GM23338 (cell line): Measurements from ENCODE around the gene PGS1. TPM values are rescaled to one million over a fixed set of nuclear protein-coding genes. Genes with fewer than 3 reads are reported as not detected.

Source experiments
- ATAC-seq: fragments of 200-7000 bp; cut with Tn5 transposase; 3 replicates; pipeline ENCODE4 v1.9.1; 2020
- DNase-seq: peaks from one replicate; pipeline ENCODE4 v3.0.0-alpha.2; 2015; ENCODE audit warnings: low spot score
- H2AFZ ChIP-seq: fragments of 200-600 bp; sonication (generic); 2 replicates; pipeline ENCODE4 v1.8.0; 2016; ENCODE audit warnings: antibody characterized with exemption, mild to moderate bottlenecking, moderate library complexity
- H3F3A ChIP-seq: fragments of 200-600 bp; sonication (generic); replicated peaks from 2 replicates; pipeline ENCODE4 v1.8.0; 2017; ENCODE audit warnings: antibody characterized with exemption, mixed run types, low read depth
- H3K27ac ChIP-seq: fragments of 200-600 bp; sonication (generic); 2 replicates; pipeline ENCODE4 v1.6.1; 2016; ENCODE audit warnings: low read depth
- H3K27me3 ChIP-seq: fragments of 200-600 bp; sonication (generic); 2 replicates; pipeline ENCODE4 v1.8.0; 2016; ENCODE audit warnings: mild to moderate bottlenecking, mixed run types, moderate library complexity; ENCODE audit not compliant: insufficient read depth
- H3K36me3 ChIP-seq: fragments of 200-600 bp; sonication (generic); 2 replicates; pipeline ENCODE4 v1.8.0; 2016; ENCODE audit warnings: mild to moderate bottlenecking; ENCODE audit not compliant: insufficient read depth
- H3K4me1 ChIP-seq: fragments of 200-600 bp; sonication (generic); 2 replicates; pipeline ENCODE4 v1.8.0; 2016; ENCODE audit warnings: mild to moderate bottlenecking, moderate library complexity; ENCODE audit not compliant: insufficient read depth
- H3K4me2 ChIP-seq: fragments of 200-600 bp; sonication (generic); 2 replicates; pipeline ENCODE4 v1.7.1; 2017; ENCODE audit warnings: mixed run types
- H3K4me3 ChIP-seq: fragments of 200-600 bp; sonication (generic); 2 replicates; pipeline ENCODE4 v1.6.1; 2016; ENCODE audit warnings: mixed run types
- H3K79me2 ChIP-seq: fragments of 200-600 bp; sonication (generic); replicated peaks from 2 replicates; pipeline ENCODE4 v1.8.0; 2017; ENCODE audit warnings: mild to moderate bottlenecking; ENCODE audit not compliant: insufficient read depth
- H3K9me2 ChIP-seq: fragments of 200-600 bp; sonication (generic); 2 replicates; pipeline ENCODE4 v1.8.0; 2017; ENCODE audit not compliant: insufficient read depth
- H4K20me1 ChIP-seq: fragments of 200-600 bp; sonication (generic); replicated peaks from 2 replicates; pipeline ENCODE4 v1.8.0; 2017; ENCODE audit warnings: mild to moderate bottlenecking; ENCODE audit not compliant: insufficient read depth
- H3K27ac Mint-ChIP-seq: 2 replicates; pipeline ENCODE4 v1.8.0; 2020; ENCODE audit warnings: inconsistent platforms, mild to moderate bottlenecking, moderate library complexity, mixed read lengths
- H3K27me3 Mint-ChIP-seq: 3 replicates; pipeline ENCODE4 v1.8.0; 2022; ENCODE audit warnings: low read depth, mild to moderate bottlenecking, moderate library complexity, mixed read lengths, inconsistent platforms; ENCODE audit not compliant: insufficient read depth, poor library complexity
- H3K36me3 Mint-ChIP-seq: 3 replicates; pipeline ENCODE4 v1.8.0; 2021; ENCODE audit warnings: low read depth, mild to moderate bottlenecking, inconsistent platforms, moderate library complexity, mixed read lengths
- H3K4me1 Mint-ChIP-seq: 3 replicates; pipeline ENCODE4 v1.8.0; 2020; ENCODE audit warnings: mild to moderate bottlenecking, inconsistent platforms, mixed read lengths
- H3K4me3 Mint-ChIP-seq: 3 replicates; pipeline ENCODE4 v1.8.0; 2021; ENCODE audit warnings: moderate library complexity, mild to moderate bottlenecking, inconsistent platforms, mixed read lengths
- H3K9me3 Mint-ChIP-seq: 3 replicates; pipeline ENCODE4 v1.8.0; 2020; ENCODE audit warnings: moderate library complexity, mild to moderate bottlenecking, inconsistent platforms, mixed read lengths
- ETS1 ChIP-seq: IDR thresholded peaks from 2 replicates; pipeline ENCODE4 v1.6.1; 2016; ENCODE audit warnings: antibody characterized with exemption
- POLR2AphosphoS5 ChIP-seq: IDR thresholded peaks from 2 replicates; pipeline ENCODE4 v1.6.1; 2016; ENCODE audit warnings: antibody characterized with exemption, low read depth
- long read RNA-seq: library from polyadenylated mRNA; unstranded; transcript quantifications from one replicate; pipeline ENCODE4 v2.0.0, GENCODE V29; 2020; ENCODE audit not compliant: unreplicated experiment
- polyA plus RNA-seq: library from polyadenylated mRNA; unstranded; fragments of >200 nt; fragmentation: Nextera tagmentation; extraction: Ambion mirVana; gene quantifications from 2 replicates; pipeline ENCODE4 v1.2.1, GENCODE V29; 2016
- total RNA-seq: library from RNA; depleted of rRNA; stranded (reverse); fragments of >200 nt; shearing (Covaris generic); gene quantifications from 2 replicates; pipeline ENCODE4 v1.2.3, GENCODE V29; 2014; rRNA removed
- TF ChIP-seq, protein P1 (sequence below), 2 experiments: fragments of 200-600 bp in 1 of 2; sonication (generic) in 1 of 2; conservative IDR thresholded peaks; 2 replicates each; pipeline versions ENCODE4 v1.5.1 to v1.6.1; 2016 to 2017; ENCODE audit warnings: antibody characterized with exemption in 2 of 2, low read depth in 2 of 2, mild to moderate bottlenecking in 2 of 2, moderate library complexity in 1 of 2
- TF ChIP-seq, protein P2 (sequence below): fragments of 250-450 bp; sonication (Bioruptor Pico); IDR thresholded peaks from 2 replicates; pipeline ENCODE4 v1.5.0; 2020; ENCODE audit warnings: mild to moderate bottlenecking, moderate library complexity

PGS1 gene
- total RNA-seq (65.8 and 67.1 TPM in 2 replicates), polyA plus RNA-seq (42.5 and 43.9 TPM in 2 replicates)
- long read RNA-seq, transcript PGS1-201 (10 exons, 2,201 nt), result major isoform, 16 of 31 reads
- long read RNA-seq, partial matches to known transcripts, result 2 of 31 reads
- long read RNA-seq, other reads (novel, unspliced or antisense), result 13 of 31 reads

DNA sequence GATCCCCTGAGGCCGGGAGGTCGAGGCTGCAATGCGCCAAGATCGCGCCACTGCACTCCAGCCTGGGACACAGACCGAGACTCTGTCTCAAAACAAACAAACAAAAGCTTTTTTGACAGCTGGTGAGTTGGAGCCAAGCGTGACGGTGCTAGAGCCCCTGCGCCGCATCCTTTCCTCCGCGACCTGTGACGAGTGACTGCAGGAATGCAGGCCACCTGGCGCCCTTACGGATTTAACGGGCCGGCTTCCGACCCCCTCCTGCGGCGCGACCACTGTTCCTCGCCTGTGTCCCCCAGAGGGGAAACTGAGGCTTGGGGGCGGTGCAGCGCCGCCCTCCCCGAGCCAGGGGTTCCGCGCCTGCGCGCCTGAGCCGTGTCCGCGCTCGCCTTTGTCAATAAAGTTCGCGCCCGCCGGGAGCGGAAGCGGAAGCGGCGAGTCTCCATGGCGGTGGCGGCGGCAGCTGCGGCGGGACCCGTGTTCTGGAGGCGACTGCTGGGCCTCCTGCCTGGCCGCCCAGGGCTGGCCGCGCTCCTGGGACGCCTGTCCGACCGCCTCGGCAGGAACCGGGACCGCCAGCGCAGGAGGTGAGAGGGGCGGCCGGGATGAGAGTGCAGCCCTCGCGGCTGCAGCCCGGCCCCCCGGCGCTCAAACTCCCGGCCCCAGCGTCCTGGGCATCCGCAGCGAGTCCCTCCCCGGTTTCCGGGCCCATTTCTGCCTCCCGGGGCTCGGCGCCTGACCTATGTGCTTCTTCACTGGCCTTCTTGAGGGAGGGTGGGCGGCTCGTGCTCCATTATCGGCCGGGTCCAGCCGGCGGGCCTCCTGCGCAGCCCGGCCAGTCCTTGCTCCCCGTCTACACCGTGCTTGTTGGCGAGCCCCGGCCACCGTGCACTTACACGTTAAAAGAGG lies at the start of gene PGS1:
TSS of gene PGS1 (plus strand) at position 425 of the 906 bp plus-strand sequence. CDS start at position 442, 17 bp downstream.
- peaks cover 13% of the 10 kb centered on the region for H3K36me3 Mint-ChIP-seq
- Histone ChIP-seq H3K27me3 (no peaks in the 10 kb centered on the region), H3K9me2 (no peaks in the 10 kb centered on the region), H3K4me2 (peak within 1 kb of the TSS; percentile 90), H2AFZ (peak within 1 kb of the TSS; percentile 93), H3K4me1 (peaks cover 60% of the 10 kb centered on the region), H4K20me1 (peaks cover 42% of the 10 kb centered on the region), H3K4me3 (peak within 1 kb of the TSS; percentile 100), H3K27ac (peak within 1 kb of the TSS; percentile 85), H3K36me3 (no peaks in the 10 kb centered on the region; the same call in 1 of the 2 replicates), H3K79me2 (peaks cover 49% of the 10 kb centered on the region), H3F3A (peaks cover 27% of the 10 kb centered on the region)
- peak within 1 kb of the TSS; percentile 99 for H3K4me3 Mint-ChIP-seq
- DNase-seq, result peak; percentile 86
- TF ChIP-seq, protein P1, sequence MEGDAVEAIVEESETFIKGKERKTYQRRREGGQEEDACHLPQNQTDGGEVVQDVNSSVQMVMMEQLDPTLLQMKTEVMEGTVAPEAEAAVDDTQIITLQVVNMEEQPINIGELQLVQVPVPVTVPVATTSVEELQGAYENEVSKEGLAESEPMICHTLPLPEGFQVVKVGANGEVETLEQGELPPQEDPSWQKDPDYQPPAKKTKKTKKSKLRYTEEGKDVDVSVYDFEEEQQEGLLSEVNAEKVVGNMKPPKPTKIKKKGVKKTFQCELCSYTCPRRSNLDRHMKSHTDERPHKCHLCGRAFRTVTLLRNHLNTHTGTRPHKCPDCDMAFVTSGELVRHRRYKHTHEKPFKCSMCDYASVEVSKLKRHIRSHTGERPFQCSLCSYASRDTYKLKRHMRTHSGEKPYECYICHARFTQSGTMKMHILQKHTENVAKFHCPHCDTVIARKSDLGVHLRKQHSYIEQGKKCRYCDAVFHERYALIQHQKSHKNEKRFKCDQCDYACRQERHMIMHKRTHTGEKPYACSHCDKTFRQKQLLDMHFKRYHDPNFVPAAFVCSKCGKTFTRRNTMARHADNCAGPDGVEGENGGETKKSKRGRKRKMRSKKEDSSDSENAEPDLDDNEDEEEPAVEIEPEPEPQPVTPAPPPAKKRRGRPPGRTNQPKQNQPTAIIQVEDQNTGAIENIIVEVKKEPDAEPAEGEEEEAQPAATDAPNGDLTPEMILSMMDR (conservative IDR thresholded peaks at IDR 0.05; ENCODE audit: low read depth in 2 of 2), result 0 out of 4 replicates have a peak, but pooled peaks of 1 of the 2 experiments have one; percentile 1
- TF ChIP-seq ETS1, result peak; percentile 80
- TF ChIP-seq, protein P2, sequence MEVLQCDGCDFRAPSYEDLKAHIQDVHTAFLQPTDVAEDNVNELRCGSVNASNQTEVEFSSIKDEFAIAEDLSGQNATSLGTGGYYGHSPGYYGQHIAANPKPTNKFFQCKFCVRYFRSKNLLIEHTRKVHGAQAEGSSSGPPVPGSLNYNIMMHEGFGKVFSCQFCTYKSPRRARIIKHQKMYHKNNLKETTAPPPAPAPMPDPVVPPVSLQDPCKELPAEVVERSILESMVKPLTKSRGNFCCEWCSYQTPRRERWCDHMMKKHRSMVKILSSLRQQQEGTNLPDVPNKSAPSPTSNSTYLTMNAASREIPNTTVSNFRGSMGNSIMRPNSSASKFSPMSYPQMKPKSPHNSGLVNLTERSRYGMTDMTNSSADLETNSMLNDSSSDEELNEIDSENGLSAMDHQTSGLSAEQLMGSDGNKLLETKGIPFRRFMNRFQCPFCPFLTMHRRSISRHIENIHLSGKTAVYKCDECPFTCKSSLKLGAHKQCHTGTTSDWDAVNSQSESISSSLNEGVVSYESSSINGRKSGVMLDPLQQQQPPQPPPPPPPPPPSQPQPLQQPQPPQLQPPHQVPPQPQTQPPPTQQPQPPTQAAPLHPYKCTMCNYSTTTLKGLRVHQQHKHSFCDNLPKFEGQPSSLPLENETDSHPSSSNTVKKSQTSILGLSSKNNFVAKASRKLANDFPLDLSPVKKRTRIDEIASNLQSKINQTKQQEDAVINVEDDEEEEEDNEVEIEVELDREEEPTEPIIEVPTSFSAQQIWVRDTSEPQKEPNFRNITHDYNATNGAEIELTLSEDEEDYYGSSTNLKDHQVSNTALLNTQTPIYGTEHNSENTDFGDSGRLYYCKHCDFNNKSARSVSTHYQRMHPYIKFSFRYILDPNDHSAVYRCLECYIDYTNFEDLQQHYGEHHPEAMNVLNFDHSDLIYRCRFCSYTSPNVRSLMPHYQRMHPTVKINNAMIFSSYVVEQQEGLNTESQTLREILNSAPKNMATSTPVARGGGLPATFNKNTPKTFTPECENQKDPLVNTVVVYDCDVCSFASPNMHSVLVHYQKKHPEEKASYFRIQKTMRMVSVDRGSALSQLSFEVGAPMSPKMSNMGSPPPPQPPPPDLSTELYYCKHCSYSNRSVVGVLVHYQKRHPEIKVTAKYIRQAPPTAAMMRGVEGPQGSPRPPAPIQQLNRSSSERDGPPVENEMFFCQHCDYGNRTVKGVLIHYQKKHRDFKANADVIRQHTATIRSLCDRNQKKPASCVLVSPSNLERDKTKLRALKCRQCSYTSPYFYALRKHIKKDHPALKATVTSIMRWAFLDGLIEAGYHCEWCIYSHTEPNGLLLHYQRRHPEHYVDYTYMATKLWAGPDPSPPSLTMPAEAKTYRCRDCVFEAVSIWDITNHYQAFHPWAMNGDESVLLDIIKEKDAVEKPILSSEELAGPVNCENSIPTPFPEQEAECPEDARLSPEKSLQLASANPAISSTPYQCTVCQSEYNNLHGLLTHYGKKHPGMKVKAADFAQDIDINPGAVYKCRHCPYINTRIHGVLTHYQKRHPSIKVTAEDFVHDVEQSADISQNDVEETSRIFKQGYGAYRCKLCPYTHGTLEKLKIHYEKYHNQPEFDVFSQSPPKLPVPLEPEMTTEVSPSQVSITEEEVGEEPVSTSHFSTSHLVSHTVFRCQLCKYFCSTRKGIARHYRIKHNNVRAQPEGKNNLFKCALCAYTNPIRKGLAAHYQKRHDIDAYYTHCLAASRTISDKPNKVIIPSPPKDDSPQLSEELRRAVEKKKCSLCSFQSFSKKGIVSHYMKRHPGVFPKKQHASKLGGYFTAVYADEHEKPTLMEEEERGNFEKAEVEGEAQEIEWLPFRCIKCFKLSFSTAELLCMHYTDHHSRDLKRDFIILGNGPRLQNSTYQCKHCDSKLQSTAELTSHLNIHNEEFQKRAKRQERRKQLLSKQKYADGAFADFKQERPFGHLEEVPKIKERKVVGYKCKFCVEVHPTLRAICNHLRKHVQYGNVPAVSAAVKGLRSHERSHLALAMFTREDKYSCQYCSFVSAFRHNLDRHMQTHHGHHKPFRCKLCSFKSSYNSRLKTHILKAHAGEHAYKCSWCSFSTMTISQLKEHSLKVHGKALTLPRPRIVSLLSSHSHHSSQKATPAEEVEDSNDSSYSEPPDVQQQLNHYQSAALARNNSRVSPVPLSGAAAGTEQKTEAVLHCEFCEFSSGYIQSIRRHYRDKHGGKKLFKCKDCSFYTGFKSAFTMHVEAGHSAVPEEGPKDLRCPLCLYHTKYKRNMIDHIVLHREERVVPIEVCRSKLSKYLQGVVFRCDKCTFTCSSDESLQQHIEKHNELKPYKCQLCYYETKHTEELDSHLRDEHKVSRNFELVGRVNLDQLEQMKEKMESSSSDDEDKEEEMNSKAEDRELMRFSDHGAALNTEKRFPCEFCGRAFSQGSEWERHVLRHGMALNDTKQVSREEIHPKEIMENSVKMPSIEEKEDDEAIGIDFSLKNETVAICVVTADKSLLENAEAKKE, result no peak
- TF ChIP-seq POLR2AphosphoS5, result peak; percentile 81
- peaks cover 14% of the 10 kb centered on the region for H3K27me3 Mint-ChIP-seq
- peak; percentile 42 for ATAC-seq
- no peaks in the 10 kb centered on the region for H3K9me3 Mint-ChIP-seq
- peak within 1 kb of the TSS; percentile 91 for H3K27ac Mint-ChIP-seq
- peaks cover 67% of the 10 kb centered on the region for H3K4me1 Mint-ChIP-seq
